GM20000 (cell line): ENCODE results near the gene FRZB.
"Not testable (repeated sequence)": the region's sequence is repeated elsewhere in the genome, so short reads cannot be mapped to it uniquely, and the experiment has no call there.

Source experiments
- DNase-seq: peaks from one replicate; pipeline ENCODE4 v3.0.0; 2012; ENCODE audit warnings: low spot score
- CTCF ChIP-seq: IDR thresholded peaks from 2 replicates; pipeline ENCODE4 v1.5.1; 2012; ENCODE audit warnings: mild to moderate bottlenecking, control low read depth; ENCODE audit errors: extremely low read depth, missing control alignments

Gene FRZB

GRCh38 chr2:182890305-182890704 lies 23.9 kb upstream of the FRZB start:
- no peak for DNase-seq

GRCh38 chr2:182887753-182888415 lies 21.4 kb upstream of the FRZB start:
- no peak for TF ChIP-seq CTCF
- DNase-seq = no peak

More at GRCh38 chr2:182890305-182890704, 23.9 kb upstream of the FRZB start:
- no peak for TF ChIP-seq CTCF

- TF ChIP-seq CTCF = no peak
- DNase-seq = no peak
These were observed 20.7 kb upstream of the FRZB start for GRCh38 chr2:182887093-182887492.

GRCh38 chr2:182885771-182886170 lies 19.3 kb upstream of the FRZB start:
- TF ChIP-seq CTCF = no peak
- no peak for DNase-seq

GRCh38 chr2:182883451-182883850 lies 17.0 kb upstream of the FRZB start:
- no peak for DNase-seq
- no peak for TF ChIP-seq CTCF

GRCh38 chr2:182880100-182880499 lies 13.7 kb upstream of the FRZB start:
- not testable (repeated sequence) for DNase-seq

- DNase-seq = not testable (repeated sequence)
These were observed 10.2 kb upstream of the FRZB start for GRCh38 chr2:182876653-182877052.

GRCh38 chr2:182870227-182870626 lies 3.8 kb upstream of the FRZB start:
- DNase-seq = peak; percentile 29
- no peak for TF ChIP-seq CTCF
